Smooth muscle cell (in vitro differentiated cells): Measurements from ENCODE around the gene PAQR4. TPM values are rescaled to one million over a fixed set of nuclear protein-coding genes. Genes with fewer than 3 reads are reported as not detected.
"Not testable (repeated sequence)": the region's sequence is repeated elsewhere in the genome, so short reads cannot be mapped to it uniquely, and the experiment has no call there.

Experiments
- DNase-seq: peaks from one replicate; lab custom pipeline; 2025; ENCODE audit not compliant: unreplicated experiment; lab: John Stamatoyannopoulos, UW
- H2AFZ ChIP-seq: fragments of 200-600 bp; sonication (generic); 2 replicates; pipeline ENCODE4 v1.6.0; 2016; ENCODE audit warnings: antibody characterized with exemption, low read depth, mild to moderate bottlenecking
- H3F3A ChIP-seq: fragments of 200-600 bp; sonication (generic); 2 replicates; pipeline ENCODE4 v1.6.0; 2017; ENCODE audit warnings: antibody characterized with exemption, low read depth
- H3K27ac ChIP-seq: fragments of 200-600 bp; sonication (generic); 2 replicates; pipeline ENCODE4 v1.5.1; 2016; ENCODE audit warnings: low read depth, mild to moderate bottlenecking
- H3K27me3 ChIP-seq: fragments of 200-600 bp; sonication (generic); 2 replicates; pipeline ENCODE4 v1.6.1; 2016; ENCODE audit warnings: low read depth, mild to moderate bottlenecking
- H3K36me3 ChIP-seq: fragments of 200-600 bp; sonication (generic); 2 replicates; pipeline ENCODE4 v1.5.1; 2016; ENCODE audit warnings: low read depth
- H3K4me1 ChIP-seq: fragments of 200-600 bp; sonication (generic); 2 replicates; pipeline ENCODE4 v1.5.1; 2016; ENCODE audit warnings: low read depth
- H3K4me2 ChIP-seq: fragments of 200-600 bp; sonication (generic); 2 replicates; pipeline ENCODE4 v1.6.0; 2016; ENCODE audit warnings: mild to moderate bottlenecking
- H3K4me3 ChIP-seq: fragments of 200-600 bp; sonication (generic); 2 replicates; pipeline ENCODE4 v1.5.1; 2016; ENCODE audit warnings: mild to moderate bottlenecking
- H3K79me2 ChIP-seq: fragments of 200-600 bp; sonication (generic); 2 replicates; pipeline ENCODE4 v1.6.0; 2016; ENCODE audit warnings: low read depth, mild to moderate bottlenecking
- H3K9ac ChIP-seq: fragments of 200-600 bp; sonication (generic); 2 replicates; pipeline ENCODE4 v1.6.0; 2016; ENCODE audit warnings: low read depth
- H3K9me3 ChIP-seq: fragments of 200-600 bp; sonication (generic); replicated peaks from 2 replicates; pipeline ENCODE4 v1.5.1; 2016; ENCODE audit warnings: low read depth
- H4K20me1 ChIP-seq: fragments of 200-600 bp; sonication (generic); 2 replicates; pipeline ENCODE4 v1.6.0; 2016; ENCODE audit warnings: low read depth
- CTCF ChIP-seq: fragments of 200-600 bp; sonication (generic); IDR thresholded peaks from 2 replicates; pipeline ENCODE4 v1.5.1; 2017; ENCODE audit warnings: borderline replicate concordance, mild to moderate bottlenecking, antibody characterized with exemption; ENCODE audit not compliant: insufficient read depth, poor library complexity, severe bottlenecking
- WGBS: methylation state at CpG from one replicate; pipeline ENCODE4 v1.1.7; 2016; ENCODE audit warnings: low lambda C conversion rate; 5-methylcytosine and 5-hydroxymethylcytosine counted together
- polyA plus RNA-seq: library from polyadenylated mRNA; unstranded; fragments of >200 nt; fragmentation: Nextera tagmentation; extraction: Ambion mirVana; gene quantifications from 2 replicates; pipeline ENCODE4 v1.2.1, GENCODE V29; 2016
- total RNA-seq: library from RNA; depleted of rRNA; stranded (reverse); fragments of >200 nt; gene quantifications from 2 replicates; pipeline ENCODE4 v1.2.3, GENCODE V29; 2014

PAQR4 gene
- total and polyA plus RNA-seq, 2 experiments from 2014 or later: 4.6 to 9.3 TPM

GRCh38 chr16:2927010-2927646 lies 42.0 kb upstream of the PAQR4 start:
- H3K36me3 ChIP-seq: no peaks in the 10 kb centered on the region
- 14% methylated on average over 19 of the region's 19 CpGs for WGBS
- H2AFZ ChIP-seq: no peak overlapping the region
- H4K20me1 ChIP-seq: peaks cover 11% of the 10 kb centered on the region
- peak; percentile 95 for TF ChIP-seq CTCF
- H3K4me3 ChIP-seq: peak overlapping the region; percentile 24
- DNase-seq: peak; percentile 48
- no peaks in the 10 kb centered on the region for H3K9me3 ChIP-seq
- no peaks in the 10 kb centered on the region for H3F3A ChIP-seq
- no peaks in the 10 kb centered on the region for H3K79me2 ChIP-seq
- H3K27me3 ChIP-seq: no peaks in the 10 kb centered on the region
- no peak overlapping the region for H3K27ac ChIP-seq
- H3K4me2 ChIP-seq: peak overlapping the region; percentile 82
- no peak overlapping the region for H3K9ac ChIP-seq
- no peaks in the 10 kb centered on the region for H3K4me1 ChIP-seq

- peaks cover 11% of the 10 kb centered on the region for H4K20me1 ChIP-seq
- H3K79me2 ChIP-seq, H3K9ac ChIP-seq, H3K4me1 ChIP-seq, DNase-seq, H3F3A ChIP-seq, H3K27me3 ChIP-seq, H3K4me2 ChIP-seq, H3K36me3 ChIP-seq, H3K4me3 ChIP-seq, H3K9me3 ChIP-seq, H3K27ac ChIP-seq, H2AFZ ChIP-seq: not testable (repeated sequence)
- 81% methylated on average over 4 of the region's 4 CpGs for WGBS
Measured at GRCh38 chr16:2928151-2928550, 41.0 kb upstream of the PAQR4 start.

GRCh38 chr16:2928796-2929195 lies 40.4 kb upstream of the PAQR4 start:
- Histone ChIP-seq H4K20me1 (peaks cover 11% of the 10 kb centered on the region), H3K79me2 (no peaks in the 10 kb centered on the region), H3K4me2 (no peak overlapping the region), H3K27ac (no peak overlapping the region), H3K36me3 (no peaks in the 10 kb centered on the region), H3K27me3 (no peaks in the 10 kb centered on the region), H3K4me1 (no peaks in the 10 kb centered on the region), H2AFZ (no peak overlapping the region), H3K9me3 (no peaks in the 10 kb centered on the region), H3K4me3 (no peak overlapping the region), H3K9ac (no peak overlapping the region), H3F3A (no peaks in the 10 kb centered on the region)
- WGBS: 88% methylated on average over 10 of the region's 11 CpGs
- no peak for TF ChIP-seq CTCF
- no peak for DNase-seq

GRCh38 chr16:2929693-2930092 lies 39.5 kb upstream of the PAQR4 start:
- Histone ChIP-seq H3K9ac (no peak overlapping the region), H3K79me2 (no peaks in the 10 kb centered on the region), H3F3A (no peaks in the 10 kb centered on the region), H3K4me2 (no peak overlapping the region), H3K4me1 (no peaks in the 10 kb centered on the region), H3K4me3 (no peak overlapping the region), H3K27me3 (no peaks in the 10 kb centered on the region), H4K20me1 (peaks cover 7% of the 10 kb centered on the region), H3K36me3 (no peaks in the 10 kb centered on the region), H3K27ac (no peak overlapping the region), H3K9me3 (no peaks in the 10 kb centered on the region), H2AFZ (no peak overlapping the region)
- 94% methylated on average over 14 of the region's 14 CpGs for WGBS
- no peak for TF ChIP-seq CTCF
- DNase-seq: no peak
